K562 (cell line): ENCODE results near the gene SLC27A2. TPM values are rescaled to one million over a fixed set of nuclear protein-coding genes. Genes with fewer than 3 reads are reported as not detected.
A peak's percentile ranks its signal among the peaks of the same experiment; 100 is the strongest.

Source experiments
- ATAC-seq: fragments of 200-7000 bp; cut with Tn5 transposase; 3 replicates; pipeline ENCODE4 v1.9.1; 2020; ENCODE audit warnings: moderate library complexity
- BruUV-seq: library from RNA; stranded (reverse); fragments of 400-500 nt; replicated peaks from 2 replicates; lab custom pipeline; 2021; lab: Mats Ljungman, UMichigan
- CTCF ChIA-PET: fragments of 300-600 bp; formaldehyde crosslinking; extraction: SDS; loops from one replicate; lab custom pipeline; 2021; ENCODE audit warnings: low intra/inter-chr PET ratio; lab: Yijun Ruan, JAX
- POLR2A ChIA-PET: fragments of 300-600, 350-650 bp; sonication (Branson Sonifier 250); formaldehyde crosslinking; extraction: SDS; loops from one replicate; lab custom pipeline; 2021; ENCODE audit warnings: antibody characterized with exemption, inconsistent platforms; lab: Yijun Ruan, JAX
- DNase-seq, 4 experiments: peaks; one replicate each; pipeline versions ENCODE4 v3.0.0 to v3.0.0-alpha.2; 2011 to 2018; ENCODE audit warnings: low spot score in 3 of 4, mixed read lengths in 3 of 4; ENCODE audit errors: extremely low read depth in 1 of 4
- FAIRE-seq: peaks from 2 replicates; lab custom pipeline; 2011; peaks lifted over from hg19 to GRCh38; lab: Jason Lieb, UNC
- H2AFZ ChIP-seq: 2 replicates; pipeline ENCODE4 v1.6.0; 2011; ENCODE audit warnings: low read depth, low read length, control low read depth, inconsistent platforms
- H3K27ac ChIP-seq: fragments of 200-600 bp; 3 replicates; pipeline ENCODE4 v1.8.0; 2011; ENCODE audit warnings: low read depth, mild to moderate bottlenecking, control low read depth, inconsistent platforms, low read length, moderate library complexity, mixed read lengths; ENCODE audit errors: extremely low read depth
- H3K27me3 ChIP-seq, 2 experiments: fragments of 300-600 bp in 1 of 2; 2 replicates in 1 of 2; 3 replicates in 1 of 2; pipeline versions ENCODE4 v1.6.0 to v1.8.0; 2011; ENCODE audit warnings: inconsistent platforms in 2 of 2, low read length in 2 of 2, mild to moderate bottlenecking in 1 of 2, mixed read lengths in 1 of 2, moderate library complexity in 1 of 2; ENCODE audit not compliant: control insufficient read depth in 2 of 2, insufficient read depth in 2 of 2
- H3K36me3 ChIP-seq: fragments of 300-600 bp; 3 replicates; pipeline ENCODE4 v1.8.0; 2011; ENCODE audit warnings: mild to moderate bottlenecking, low read length, inconsistent platforms; ENCODE audit not compliant: control insufficient read depth, insufficient read depth
- H3K4me1 ChIP-seq, 2 experiments: fragments of 200-600 bp in 1 of 2; replicated peaks in 1 of 2; 2 replicates in 1 of 2; 3 replicates in 1 of 2; pipeline versions ENCODE4 v1.5.1 to v1.8.0; 2011; ENCODE audit warnings: inconsistent platforms in 2 of 2, low read length in 2 of 2, mild to moderate bottlenecking in 1 of 2, mixed read lengths in 1 of 2, moderate library complexity in 1 of 2; ENCODE audit not compliant: control insufficient read depth in 2 of 2, insufficient read depth in 2 of 2
- H3K4me2 ChIP-seq: 2 replicates; pipeline ENCODE4 v1.6.1; 2011; ENCODE audit warnings: low read length, control low read depth, inconsistent platforms, mixed read lengths; ENCODE audit not compliant: insufficient read depth
- H3K4me3 ChIP-seq: fragments of 200-600 bp; sonication (generic), shearing (Covaris generic); 2 replicates; pipeline ENCODE4 v1.5.1; 2016; ENCODE audit warnings: control low read depth, inconsistent platforms
- H3K79me2 ChIP-seq: fragments of 200-600 bp; 3 replicates; pipeline ENCODE4 v1.8.0; 2011; ENCODE audit warnings: low read length, inconsistent platforms; ENCODE audit not compliant: control insufficient read depth, insufficient read depth
- H3K9ac ChIP-seq, 2 experiments: 2 replicates each; pipeline versions ENCODE4 v1.6.0 to v1.6.1; 2011; ENCODE audit warnings: low read depth in 2 of 2, low read length in 2 of 2, control low read depth in 1 of 2, inconsistent platforms in 1 of 2, mild to moderate bottlenecking in 1 of 2, mixed read lengths in 1 of 2; ENCODE audit not compliant: insufficient read depth in 1 of 2
- H3K9me1 ChIP-seq: one replicate; pipeline ENCODE4 v1.6.0; 2011; ENCODE audit warnings: inconsistent platforms, mild to moderate bottlenecking, low read length, moderate library complexity; ENCODE audit not compliant: control insufficient read depth, insufficient read depth
- H3K9me3 ChIP-seq: replicated peaks from 2 replicates; pipeline ENCODE4 v1.5.1; 2011; ENCODE audit warnings: low read depth, low read length, inconsistent platforms; ENCODE audit not compliant: control insufficient read depth, insufficient read depth
- H4K20me1 ChIP-seq: replicated peaks from 2 replicates; pipeline ENCODE4 v1.6.1; 2011; ENCODE audit warnings: low read length, inconsistent platforms, mixed read lengths; ENCODE audit not compliant: control insufficient read depth, insufficient read depth
- CREB1 ChIP-seq, 2 experiments: sonication (generic) in 1 of 2; formaldehyde crosslinking in 1 of 2; IDR thresholded peaks; 2 replicates each; pipeline versions ENCODE4 v1.6.1 to v1.8.0; 2012 to 2022; ENCODE audit warnings: inconsistent platforms in 1 of 2, mild to moderate bottlenecking in 1 of 2, missing genetic modification reagents in 1 of 2, moderate library complexity in 1 of 2
- CSDE1 ChIP-seq, 2 experiments: fragments of 450-650 bp; IDR thresholded peaks; 2 replicates each; pipeline ENCODE4 v1.6.1; 2016; ENCODE audit warnings: mild to moderate bottlenecking in 1 of 2
- EGR1 ChIP-seq: fragments of 450-650 bp; conservative IDR thresholded peaks from 2 replicates; pipeline ENCODE4 v1.6.1; 2017; ENCODE audit warnings: mild to moderate bottlenecking
- HOXB6 ChIP-seq: fragments of 250-450 bp; sonication (Bioruptor Pico); IDR thresholded peaks from 2 replicates; pipeline ENCODE4 v1.5.1; 2022; ENCODE audit warnings: mild to moderate bottlenecking, borderline replicate concordance
- IRF2 ChIP-seq: sonication (generic); formaldehyde crosslinking; IDR thresholded peaks from 2 replicates; pipeline ENCODE4 v1.8.1; 2022; ENCODE audit warnings: mild to moderate bottlenecking, missing genetic modification reagents
- KDM4B ChIP-seq, 2 experiments: fragments of 450-650 bp in 1 of 2; sonication (generic) in 1 of 2; IDR thresholded peaks; 2 replicates each; pipeline ENCODE4 v1.6.1; 2016 to 2017; ENCODE audit warnings: borderline replicate concordance in 2 of 2, antibody characterized with exemption in 1 of 2, low read depth in 1 of 2, mild to moderate bottlenecking in 1 of 2
- MAFG ChIP-seq: fragments of 450-650 bp; conservative IDR thresholded peaks from 2 replicates; pipeline ENCODE4 v1.6.1; 2016; ENCODE audit warnings: missing genetic modification characterization, missing compliant biosample characterization
- MCM5 ChIP-seq: fragments of 450-650 bp; IDR thresholded peaks from 2 replicates; pipeline ENCODE4 v1.6.1; 2016; ENCODE audit warnings: low read depth
- PHF8 ChIP-seq: fragments of 200-600 bp; sonication (generic); IDR thresholded peaks from 2 replicates; pipeline ENCODE4 v1.6.1; 2012; ENCODE audit warnings: mixed run types, mild to moderate bottlenecking, inconsistent platforms, low read length, moderate library complexity, borderline replicate concordance
- SAP30 ChIP-seq: fragments of 200-600 bp; sonication (generic); IDR thresholded peaks from 2 replicates; pipeline ENCODE4 v1.6.1; 2012; ENCODE audit warnings: borderline replicate concordance, low read depth, mild to moderate bottlenecking, moderate library complexity, low read length, control low read depth, inconsistent platforms; ENCODE audit not compliant: insufficient read depth, poor library complexity, severe bottlenecking
- TCF3 ChIP-seq: sonication (generic); formaldehyde crosslinking; IDR thresholded peaks from 2 replicates; pipeline ENCODE4 v1.4.0; 2020; ENCODE audit warnings: mild to moderate bottlenecking, missing genetic modification reagents
- ZFP1 ChIP-seq: fragments of 450-650 bp; formaldehyde crosslinking; IDR thresholded peaks from 2 replicates; pipeline ENCODE4 v1.4.0; 2020; ENCODE audit warnings: mild to moderate bottlenecking, mixed read lengths
- ZNF121 ChIP-seq: sonication (generic); formaldehyde crosslinking; conservative IDR thresholded peaks from 2 replicates; pipeline ENCODE4 v1.8.0; 2022; ENCODE audit warnings: missing genetic modification reagents
- ZNF212 ChIP-seq: fragments of 450-650 bp; formaldehyde crosslinking; IDR thresholded peaks from 2 replicates; pipeline ENCODE4 v1.4.0; 2020; ENCODE audit warnings: mild to moderate bottlenecking
- ZNF23 ChIP-seq: fragments of 250-450 bp; sonication (Bioruptor Pico); IDR thresholded peaks from 2 replicates; pipeline ENCODE4 v1.4.0; 2020; ENCODE audit warnings: mild to moderate bottlenecking
- ZNF316 ChIP-seq: fragments of 450-650 bp; IDR thresholded peaks from 2 replicates; pipeline ENCODE4 v1.6.1; 2016
- WGBS: fragments of 100-300 bp; shearing (Covaris generic); methylation state at CpG from one replicate; pipeline ENCODE4 v1.1.6; 2016; ENCODE audit warnings: low coverage, mixed read lengths; ENCODE audit not compliant: insufficient coverage; ENCODE audit errors: missing lambda C conversion rate; 5-methylcytosine and 5-hydroxymethylcytosine counted together
- in situ Hi-C: fragments of 300-500 bp; cut with MboI; formaldehyde crosslinking; loops from 4 replicates; pipeline ENCODE4 v1.15.0; 2018; ENCODE audit warnings: inconsistent platforms, mixed read lengths
- intact Hi-C: fragments of 100-400 bp; cut with micrococcal nuclease; formaldehyde crosslinking; loops from 2 replicates; pipeline ENCODE4 v1.14.2; 2022
- polyA plus RNA-seq, 8 experiments: library from polyadenylated mRNA; depleted of rRNA in 4 of 8; stranded (reverse) in 5 of 8; unstranded in 3 of 8; fragments of >200 nt; fragmentation: Nextera tagmentation in 2 of 8; fragmentation: Illumina TruSeq in 1 of 8; extraction: Ambion mirVana in 2 of 8; extraction: Trizol in 1 of 8; gene quantifications; 2 replicates each; pipeline versions ENCODE4 v1.2.1 to v1.2.3, GENCODE V29; 2011 to 2014; ENCODE audit warnings: inconsistent platforms in 1 of 8, missing spikeins in 1 of 8
- total RNA-seq, 7 experiments: library from RNA; depleted of rRNA in 6 of 7; stranded (reverse); fragments of >200 nt in 6 of 7; fragmentation: Illumina TruSeq in 2 of 7; extraction: Trizol in 2 of 7; gene quantifications; 2 replicates each; pipeline versions ENCODE4 v1.2.1 to v1.2.3, GENCODE V29; 2011 to 2021; ENCODE audit warnings: low replicate concordance in 1 of 7
- TF ChIP-seq, protein P1 (sequence below), 2 experiments: fragments of 450-650 bp; IDR thresholded peaks; 2 replicates each; pipeline ENCODE4 v1.6.1; 2016; ENCODE audit warnings: mild to moderate bottlenecking in 2 of 2, borderline replicate concordance in 1 of 2, low read depth in 1 of 2, moderate library complexity in 1 of 2

Gene SLC27A2
- total and polyA plus RNA-seq, 9 of the 15 experiments (the other 6 are each of a cell fraction or from before 2014, with no cell fraction given): 4.9 to 38.0 (median 22.7) TPM

- intact Hi-C loops: no loop called here
- no peaks in the 10 kb centered on the region for H3K27me3 ChIP-seq
- ATAC-seq (no peak), DNase-seq (no peak), FAIRE-seq (no peak)
- WGBS: 91% methylated on average over 4 of the region's 4 CpGs
- no TSS peak for BruUV-seq
- in situ Hi-C loops: no loop called here
- H3K9me3 ChIP-seq: no peaks in the 10 kb centered on the region
- H3K4me3 ChIP-seq: no peak overlapping the region
- no peak overlapping the region for H3K9ac ChIP-seq
- no peaks in the 10 kb centered on the region for H3K9me1 ChIP-seq
- no peak overlapping the region for H3K27ac ChIP-seq
- no peak overlapping the region for H2AFZ ChIP-seq
- H3K79me2 ChIP-seq: peaks cover 27% of the 10 kb centered on the region
- POLR2A ChIA-PET: no interaction called here
- H3K4me1 ChIP-seq: peaks cover 24 to 33% of the 10 kb centered on the region in 2 experiments
- no peaks in the 10 kb centered on the region; the same call in 2 of the 3 replicates for H3K36me3 ChIP-seq
- H4K20me1 ChIP-seq: no peaks in the 10 kb centered on the region
- CTCF ChIA-PET: interaction anchor here (0.7 kb wide), 1 partner anchor 1328 kb away, joined by 3 read pairs; no protein-coding TSS in a partner anchor
- no peak overlapping the region for H3K4me2 ChIP-seq
- no peak for TF ChIP-seq TCF3 (CRISPR knock-in tag)
- TF ChIP-seq ZNF121 (CRISPR knock-in tag): no peak
- peak; percentile 85 for TF ChIP-seq ZNF316
- TF ChIP-seq, protein P1, sequence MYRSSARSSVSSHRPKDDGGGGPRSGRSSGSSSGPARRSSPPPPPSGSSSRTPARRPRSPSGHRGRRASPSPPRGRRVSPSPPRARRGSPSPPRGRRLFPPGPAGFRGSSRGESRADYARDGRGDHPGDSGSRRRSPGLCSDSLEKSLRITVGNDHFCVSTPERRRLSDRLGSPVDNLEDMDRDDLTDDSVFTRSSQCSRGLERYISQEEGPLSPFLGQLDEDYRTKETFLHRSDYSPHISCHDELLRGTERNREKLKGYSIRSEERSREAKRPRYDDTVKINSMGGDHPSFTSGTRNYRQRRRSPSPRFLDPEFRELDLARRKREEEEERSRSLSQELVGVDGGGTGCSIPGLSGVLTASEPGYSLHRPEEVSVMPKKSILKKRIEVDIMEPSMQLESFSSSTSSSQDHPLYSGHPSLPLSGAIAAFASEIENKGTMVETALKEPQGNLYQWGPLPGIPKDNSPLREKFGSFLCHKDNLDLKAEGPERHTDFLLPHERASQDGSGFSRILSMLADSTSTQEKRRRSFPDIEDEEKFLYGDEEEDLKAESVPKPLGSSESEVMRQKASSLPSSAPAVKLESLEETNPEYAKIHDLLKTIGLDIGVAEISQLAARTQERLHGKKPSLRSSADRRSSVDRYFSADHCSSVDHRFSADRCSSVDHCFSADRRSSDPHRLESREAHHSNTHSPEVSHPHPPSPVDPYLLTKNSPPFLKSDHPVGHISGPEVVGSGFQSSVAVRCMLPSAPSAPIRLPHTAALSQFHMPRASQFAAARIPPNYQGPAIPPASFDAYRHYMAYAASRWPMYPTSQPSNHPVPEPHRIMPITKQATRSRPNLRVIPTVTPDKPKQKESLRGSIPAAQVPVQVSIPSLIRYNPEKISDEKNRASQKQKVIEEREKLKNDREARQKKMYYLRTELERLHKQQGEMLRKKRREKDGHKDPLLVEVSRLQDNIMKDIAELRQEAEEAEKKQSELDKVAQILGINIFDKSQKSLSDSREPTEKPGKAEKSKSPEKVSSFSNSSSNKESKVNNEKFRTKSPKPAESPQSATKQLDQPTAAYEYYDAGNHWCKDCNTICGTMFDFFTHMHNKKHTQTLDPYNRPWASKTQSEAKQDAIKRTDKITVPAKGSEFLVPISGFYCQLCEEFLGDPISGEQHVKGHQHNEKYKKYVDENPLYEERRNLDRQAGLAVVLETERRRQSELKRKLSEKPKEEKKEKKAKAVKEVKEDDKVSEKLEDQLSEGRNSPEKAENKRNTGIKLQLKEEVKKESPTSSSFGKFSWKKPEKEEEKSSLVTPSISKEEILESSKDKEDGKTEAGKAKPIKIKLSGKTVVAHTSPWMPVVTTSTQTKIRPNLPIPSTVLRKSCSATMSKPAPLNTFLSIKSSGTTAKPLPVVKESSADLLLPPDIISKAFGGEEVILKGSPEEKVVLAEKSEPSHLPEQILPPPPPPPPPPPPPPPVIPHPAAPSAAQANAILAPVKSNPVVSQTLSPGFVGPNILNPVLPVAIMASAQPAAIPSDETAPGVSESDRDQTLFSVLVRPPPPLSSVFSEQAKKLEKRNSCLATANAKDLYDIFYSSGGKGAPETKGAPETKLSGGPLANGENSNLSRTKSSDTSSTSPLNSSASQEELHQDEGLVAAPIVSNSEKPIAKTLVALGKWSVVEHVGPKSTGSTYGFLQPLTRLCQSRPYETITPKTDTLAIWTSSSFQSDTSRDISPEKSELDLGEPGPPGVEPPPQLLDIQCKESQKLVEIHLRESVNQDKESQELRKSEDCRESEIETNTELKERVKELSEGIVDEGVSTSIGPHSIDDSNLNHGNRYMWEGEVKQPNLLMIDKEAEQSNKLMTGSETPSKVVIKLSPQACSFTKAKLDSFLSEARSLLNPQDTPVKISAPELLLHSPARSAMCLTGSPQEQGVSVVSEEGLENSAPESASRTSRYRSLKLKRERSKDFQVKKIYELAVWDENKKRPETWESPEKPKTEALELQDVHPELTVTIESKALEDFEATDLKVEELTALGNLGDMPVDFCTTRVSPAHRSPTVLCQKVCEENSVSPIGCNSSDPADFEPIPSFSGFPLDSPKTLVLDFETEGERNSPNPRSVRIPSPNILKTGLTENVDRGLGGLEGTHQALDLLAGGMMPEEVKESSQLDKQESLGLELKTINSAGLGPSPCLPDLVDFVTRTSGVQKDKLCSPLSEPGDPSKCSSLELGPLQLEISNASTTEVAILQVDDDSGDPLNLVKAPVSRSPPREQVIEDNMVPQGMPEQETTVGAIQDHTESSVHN (IDR thresholded peaks at IDR 0.05; ENCODE audit: borderline replicate concordance in 1 of 2, low read depth in 1 of 2): no peak
- TF ChIP-seq HOXB6: no peak
- TF ChIP-seq CREB1 (IDR thresholded peaks at IDR 0.05): no peak
- TF ChIP-seq CREB1 (CRISPR knock-in tag; IDR thresholded peaks at IDR 0.05): no peak
- TF ChIP-seq IRF2: no peak
- no peak for TF ChIP-seq KDM4B (IDR thresholded peaks at IDR 0.05; ENCODE audit: borderline replicate concordance in 2 of 2, low read depth in 1 of 2)
- no peak for TF ChIP-seq EGR1
- no peak for TF ChIP-seq ZNF23 (CRISPR knock-in tag)
- TF ChIP-seq PHF8: no peak
- peak; percentile 52 for TF ChIP-seq MAFG (tag)
- TF ChIP-seq ZFP1 (CRISPR knock-in tag): no peak
- TF ChIP-seq MCM5: no peak
- no peak for TF ChIP-seq SAP30
- TF ChIP-seq ZNF212: no peak
- TF ChIP-seq CSDE1 (IDR thresholded peaks at IDR 0.05): no peak
Measured at GRCh38 chr15:50186090-50186489, 4.1 kb downstream of the SLC27A2 start.
